ENCODE measurements around the gene C19orf33. TPM values are rescaled to one million over a fixed set of nuclear protein-coding genes. Genes with fewer than 3 reads are reported as not detected.

Gene C19orf33
- total RNA-seq, 1 experiment from 2014 or later: 16.1 TPM

DNA sequence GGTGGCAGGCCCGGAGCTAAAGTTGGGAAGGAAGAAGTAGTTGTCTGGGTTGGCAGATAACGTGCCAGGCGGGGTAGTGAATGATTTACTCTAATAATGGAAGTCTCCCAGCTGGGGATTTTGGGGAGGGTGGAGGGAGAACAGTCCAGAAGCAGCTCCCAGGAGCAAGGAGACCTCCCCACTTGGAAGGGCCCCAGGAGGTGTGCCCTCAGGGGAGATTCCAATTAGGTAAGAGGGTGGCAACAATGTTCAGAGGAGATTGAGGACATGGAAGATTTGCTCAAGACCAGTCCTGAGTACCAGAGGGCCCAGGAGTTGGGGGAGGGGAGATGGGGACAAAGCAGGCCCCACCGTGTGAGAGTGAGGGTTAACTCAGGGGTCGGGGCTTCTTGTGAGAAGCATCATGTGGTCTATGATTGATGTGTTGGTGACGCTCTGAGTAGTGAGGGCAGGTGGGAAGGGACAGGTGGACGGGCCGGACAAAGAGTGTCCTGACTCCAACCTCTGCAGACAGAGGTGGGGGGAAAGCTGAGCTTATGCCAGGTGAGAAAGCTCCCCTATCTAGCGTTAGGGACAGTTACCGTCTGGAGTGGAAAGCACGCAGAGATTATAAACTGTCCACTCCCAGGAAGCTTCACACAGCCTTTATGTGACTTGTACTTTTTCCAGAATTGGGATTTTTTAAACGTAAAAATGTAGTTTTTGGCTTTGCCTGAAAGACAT lies 36.1 kb upstream of the C19orf33 start (continued):
- TF ChIP-seq JUN (CRISPR knock-in tag; IDR thresholded peaks at IDR 0.05): no peak
- TF ChIP-seq, protein P1, sequence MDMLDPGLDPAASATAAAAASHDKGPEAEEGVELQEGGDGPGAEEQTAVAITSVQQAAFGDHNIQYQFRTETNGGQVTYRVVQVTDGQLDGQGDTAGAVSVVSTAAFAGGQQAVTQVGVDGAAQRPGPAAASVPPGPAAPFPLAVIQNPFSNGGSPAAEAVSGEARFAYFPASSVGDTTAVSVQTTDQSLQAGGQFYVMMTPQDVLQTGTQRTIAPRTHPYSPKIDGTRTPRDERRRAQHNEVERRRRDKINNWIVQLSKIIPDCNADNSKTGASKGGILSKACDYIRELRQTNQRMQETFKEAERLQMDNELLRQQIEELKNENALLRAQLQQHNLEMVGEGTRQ (CRISPR knock-in tag; IDR thresholded peaks at IDR 0.05): no peak

DNA sequence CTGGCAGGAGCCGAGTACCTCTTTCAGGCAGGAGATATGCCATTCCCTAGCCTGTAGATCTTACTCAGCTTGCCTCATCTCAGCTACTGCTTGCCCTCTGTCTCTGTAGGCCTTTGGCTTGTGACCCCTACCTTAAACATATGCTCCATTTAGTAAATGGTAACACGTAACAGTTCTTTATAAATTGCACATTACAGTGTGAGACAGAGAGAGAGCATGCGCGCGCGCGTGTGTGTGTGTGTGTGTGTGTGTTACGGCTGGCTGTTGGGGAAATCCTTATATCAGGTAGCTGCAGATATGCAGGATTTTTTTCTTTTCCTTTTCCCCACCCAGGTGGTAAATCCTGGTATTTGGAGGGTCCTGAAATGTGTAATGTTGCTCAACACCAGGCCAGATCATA lies 35.5 kb upstream of the C19orf33 start:
- CTCF ChIA-PET: interaction anchor here (0.6 to 5.8 kb wide), 3 partner anchors 12 to 244 kb away, joined by 3 to 50 read pairs (median 3); partner anchors contain the start of gene PPP1R14A
- TF ChIP-seq GABPB1 (CRISPR knock-in tag; IDR thresholded peaks at IDR 0.05): no peak
- no peak for TF ChIP-seq SOX15 (CRISPR knock-in tag; IDR thresholded peaks at IDR 0.05)
- TF ChIP-seq RELA (CRISPR knock-in tag; IDR thresholded peaks at IDR 0.05; ENCODE audit: borderline replicate concordance): no peak
- TF ChIP-seq PRRX2 (CRISPR knock-in tag; IDR thresholded peaks at IDR 0.05): no peak
- TF ChIP-seq KAT7 (CRISPR knock-in tag; IDR thresholded peaks at IDR 0.05; ENCODE audit: borderline replicate concordance): no peak
- TF ChIP-seq, protein P2, sequence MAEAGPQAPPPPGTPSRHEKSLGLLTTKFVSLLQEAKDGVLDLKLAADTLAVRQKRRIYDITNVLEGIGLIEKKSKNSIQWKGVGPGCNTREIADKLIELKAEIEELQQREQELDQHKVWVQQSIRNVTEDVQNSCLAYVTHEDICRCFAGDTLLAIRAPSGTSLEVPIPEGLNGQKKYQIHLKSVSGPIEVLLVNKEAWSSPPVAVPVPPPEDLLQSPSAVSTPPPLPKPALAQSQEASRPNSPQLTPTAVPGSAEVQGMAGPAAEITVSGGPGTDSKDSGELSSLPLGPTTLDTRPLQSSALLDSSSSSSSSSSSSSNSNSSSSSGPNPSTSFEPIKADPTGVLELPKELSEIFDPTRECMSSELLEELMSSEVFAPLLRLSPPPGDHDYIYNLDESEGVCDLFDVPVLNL (CRISPR knock-in tag; IDR thresholded peaks at IDR 0.05; ENCODE audit: borderline replicate concordance, low read depth): no peak
- TF ChIP-seq TEAD1 (CRISPR knock-in tag; IDR thresholded peaks at IDR 0.05): no peak
- TF ChIP-seq ZNF671 (CRISPR knock-in tag; IDR thresholded peaks at IDR 0.05): no peak
- TF ChIP-seq TP53 (CRISPR knock-in tag; IDR thresholded peaks at IDR 0.05): no peak
- TF ChIP-seq, protein P3, sequence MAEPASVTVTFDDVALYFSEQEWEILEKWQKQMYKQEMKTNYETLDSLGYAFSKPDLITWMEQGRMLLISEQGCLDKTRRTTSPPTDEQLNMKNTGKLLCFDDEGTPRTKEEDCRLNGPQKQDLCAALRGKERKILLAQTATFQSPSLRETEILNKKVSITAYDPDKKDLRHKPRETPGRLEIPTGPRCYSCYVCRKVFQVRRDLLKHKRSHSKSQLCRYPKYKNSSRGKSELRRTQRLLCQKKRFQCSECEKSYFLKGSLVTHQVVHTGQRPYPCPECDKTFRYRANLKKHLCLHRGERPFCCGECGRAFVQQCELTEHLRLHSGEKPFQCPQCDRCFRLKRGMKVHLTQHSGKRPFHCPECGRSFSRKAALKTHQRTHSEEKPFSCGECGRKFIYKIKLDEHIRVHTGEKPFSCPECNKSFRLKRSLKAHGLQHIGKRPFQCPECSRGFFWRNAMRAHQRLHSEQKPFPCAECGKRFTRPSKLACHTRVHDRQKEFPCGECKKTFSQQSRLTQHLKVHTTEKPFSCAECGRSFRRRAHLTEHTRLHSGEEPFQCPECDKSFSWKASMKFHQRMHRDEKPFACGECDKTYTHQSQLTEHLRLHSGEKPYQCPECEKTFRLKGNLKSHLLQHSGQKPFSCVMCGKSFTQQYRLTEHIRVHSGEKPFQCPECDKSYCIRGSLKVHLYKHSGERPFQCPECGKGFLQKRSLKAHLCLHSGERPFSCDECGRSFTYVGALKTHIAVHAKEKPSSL (CRISPR knock-in tag; conservative IDR thresholded peaks at IDR 0.05): no peak
- TF ChIP-seq, protein P4, sequence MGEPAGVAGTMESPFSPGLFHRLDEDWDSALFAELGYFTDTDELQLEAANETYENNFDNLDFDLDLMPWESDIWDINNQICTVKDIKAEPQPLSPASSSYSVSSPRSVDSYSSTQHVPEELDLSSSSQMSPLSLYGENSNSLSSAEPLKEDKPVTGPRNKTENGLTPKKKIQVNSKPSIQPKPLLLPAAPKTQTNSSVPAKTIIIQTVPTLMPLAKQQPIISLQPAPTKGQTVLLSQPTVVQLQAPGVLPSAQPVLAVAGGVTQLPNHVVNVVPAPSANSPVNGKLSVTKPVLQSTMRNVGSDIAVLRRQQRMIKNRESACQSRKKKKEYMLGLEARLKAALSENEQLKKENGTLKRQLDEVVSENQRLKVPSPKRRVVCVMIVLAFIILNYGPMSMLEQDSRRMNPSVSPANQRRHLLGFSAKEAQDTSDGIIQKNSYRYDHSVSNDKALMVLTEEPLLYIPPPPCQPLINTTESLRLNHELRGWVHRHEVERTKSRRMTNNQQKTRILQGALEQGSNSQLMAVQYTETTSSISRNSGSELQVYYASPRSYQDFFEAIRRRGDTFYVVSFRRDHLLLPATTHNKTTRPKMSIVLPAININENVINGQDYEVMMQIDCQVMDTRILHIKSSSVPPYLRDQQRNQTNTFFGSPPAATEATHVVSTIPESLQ (CRISPR knock-in tag; IDR thresholded peaks at IDR 0.05): no peak
- no peak for TF ChIP-seq GTF2I (CRISPR knock-in tag; conservative IDR thresholded peaks at IDR 0.05)
- TF ChIP-seq IRF2 (CRISPR knock-in tag; IDR thresholded peaks at IDR 0.05; ENCODE audit: borderline replicate concordance, low read depth): no peak
- TF ChIP-seq, protein P5, sequence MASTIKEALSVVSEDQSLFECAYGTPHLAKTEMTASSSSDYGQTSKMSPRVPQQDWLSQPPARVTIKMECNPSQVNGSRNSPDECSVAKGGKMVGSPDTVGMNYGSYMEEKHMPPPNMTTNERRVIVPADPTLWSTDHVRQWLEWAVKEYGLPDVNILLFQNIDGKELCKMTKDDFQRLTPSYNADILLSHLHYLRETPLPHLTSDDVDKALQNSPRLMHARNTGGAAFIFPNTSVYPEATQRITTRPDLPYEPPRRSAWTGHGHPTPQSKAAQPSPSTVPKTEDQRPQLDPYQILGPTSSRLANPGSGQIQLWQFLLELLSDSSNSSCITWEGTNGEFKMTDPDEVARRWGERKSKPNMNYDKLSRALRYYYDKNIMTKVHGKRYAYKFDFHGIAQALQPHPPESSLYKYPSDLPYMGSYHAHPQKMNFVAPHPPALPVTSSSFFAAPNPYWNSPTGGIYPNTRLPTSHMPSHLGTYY (CRISPR knock-in tag; IDR thresholded peaks at IDR 0.05): no peak
- no peak for TF ChIP-seq ATF1 (CRISPR knock-in tag; IDR thresholded peaks at IDR 0.05)
- TF ChIP-seq GRHL2 (CRISPR knock-in tag; IDR thresholded peaks at IDR 0.05; ENCODE audit: insufficient replicate concordance, severe bottlenecking): no peak
- Mint-ChIP-seq H3K4me1 (peaks cover 62% of the 10 kb centered on the region), H3K36me3 (peaks cover 2% of the 10 kb centered on the region), H3K4me3 (peak overlapping the region; percentile 99; the same call in 1 of the 2 replicates), H3K27ac (peak overlapping the region; percentile 95), H3K9me3 (no peaks in the 10 kb centered on the region), H3K27me3 (ENCODE audit: low read depth) (no peaks in the 10 kb centered on the region)
- no peak for ATAC-seq
- POLR2A ChIA-PET: interaction anchor here (0.5 to 0.8 kb wide), 2 partner anchors 29 to 60 kb away, joined by 4 read pairs; no protein-coding TSS in a partner anchor
- DNase-seq (ENCODE audit: low spot score): no peak
